ENCODE results near the gene CEP164. TPM values are rescaled to one million over a fixed set of nuclear protein-coding genes. Genes with fewer than 3 reads are reported as not detected.
A peak's percentile ranks its signal among the peaks of the same experiment; 100 is the strongest.

Gene CEP164
- total RNA-seq, 1 experiment from 2014 or later = 47.4 TPM

DNA sequence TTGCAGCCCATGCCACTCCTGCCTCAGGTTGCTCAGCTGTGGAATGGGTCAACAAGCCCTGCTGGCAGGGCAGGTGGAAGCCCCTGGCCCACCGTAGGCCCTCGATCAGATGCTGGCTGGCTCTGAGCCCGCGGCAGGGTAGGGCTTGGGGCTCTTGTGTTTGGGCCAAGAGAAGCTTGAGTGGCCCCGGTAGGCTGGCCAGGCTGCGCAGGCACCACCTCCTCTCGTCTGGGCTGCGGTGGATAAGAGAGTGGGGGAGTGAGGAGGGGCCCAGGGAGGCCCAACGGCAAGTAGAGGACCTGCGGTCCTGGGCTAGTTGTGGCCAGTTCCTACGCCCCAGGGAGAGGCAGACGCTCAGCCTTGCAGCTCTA lies 115.2 kb downstream of the CEP164 start:
- TF ChIP-seq, protein P1, sequence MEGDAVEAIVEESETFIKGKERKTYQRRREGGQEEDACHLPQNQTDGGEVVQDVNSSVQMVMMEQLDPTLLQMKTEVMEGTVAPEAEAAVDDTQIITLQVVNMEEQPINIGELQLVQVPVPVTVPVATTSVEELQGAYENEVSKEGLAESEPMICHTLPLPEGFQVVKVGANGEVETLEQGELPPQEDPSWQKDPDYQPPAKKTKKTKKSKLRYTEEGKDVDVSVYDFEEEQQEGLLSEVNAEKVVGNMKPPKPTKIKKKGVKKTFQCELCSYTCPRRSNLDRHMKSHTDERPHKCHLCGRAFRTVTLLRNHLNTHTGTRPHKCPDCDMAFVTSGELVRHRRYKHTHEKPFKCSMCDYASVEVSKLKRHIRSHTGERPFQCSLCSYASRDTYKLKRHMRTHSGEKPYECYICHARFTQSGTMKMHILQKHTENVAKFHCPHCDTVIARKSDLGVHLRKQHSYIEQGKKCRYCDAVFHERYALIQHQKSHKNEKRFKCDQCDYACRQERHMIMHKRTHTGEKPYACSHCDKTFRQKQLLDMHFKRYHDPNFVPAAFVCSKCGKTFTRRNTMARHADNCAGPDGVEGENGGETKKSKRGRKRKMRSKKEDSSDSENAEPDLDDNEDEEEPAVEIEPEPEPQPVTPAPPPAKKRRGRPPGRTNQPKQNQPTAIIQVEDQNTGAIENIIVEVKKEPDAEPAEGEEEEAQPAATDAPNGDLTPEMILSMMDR (IDR thresholded peaks at IDR 0.05; ENCODE audit: unreplicated experiment) = no peak
- Mint-ChIP-seq H3K36me3 (ENCODE audit: insufficient read depth, unreplicated experiment) (no peaks in the 10 kb centered on the region), H3K4me3 (ENCODE audit: unreplicated experiment) (no peak overlapping the region), H3K27me3 (ENCODE audit: insufficient read depth, unreplicated experiment) (peaks cover 80% of the 10 kb centered on the region), H3K4me1 (ENCODE audit: insufficient read depth, unreplicated experiment) (no peaks in the 10 kb centered on the region), H3K27ac (ENCODE audit: low read depth, unreplicated experiment) (no peak overlapping the region), H3K9me3 (ENCODE audit: unreplicated experiment) (no peaks in the 10 kb centered on the region)
- intact Hi-C loops (cut with micrococcal nuclease) = no loop called here
- ChIA-PET POLR2A (no interaction called here), CTCF (interaction anchor here (1.3 kb wide), 1 partner anchor 17 kb away, joined by 4 read pairs; no protein-coding TSS in a partner anchor)
- DNase-seq (ENCODE audit: unreplicated experiment) = no peak
- no TSS peak for BruUV-seq (replicated peaks)

DNA sequence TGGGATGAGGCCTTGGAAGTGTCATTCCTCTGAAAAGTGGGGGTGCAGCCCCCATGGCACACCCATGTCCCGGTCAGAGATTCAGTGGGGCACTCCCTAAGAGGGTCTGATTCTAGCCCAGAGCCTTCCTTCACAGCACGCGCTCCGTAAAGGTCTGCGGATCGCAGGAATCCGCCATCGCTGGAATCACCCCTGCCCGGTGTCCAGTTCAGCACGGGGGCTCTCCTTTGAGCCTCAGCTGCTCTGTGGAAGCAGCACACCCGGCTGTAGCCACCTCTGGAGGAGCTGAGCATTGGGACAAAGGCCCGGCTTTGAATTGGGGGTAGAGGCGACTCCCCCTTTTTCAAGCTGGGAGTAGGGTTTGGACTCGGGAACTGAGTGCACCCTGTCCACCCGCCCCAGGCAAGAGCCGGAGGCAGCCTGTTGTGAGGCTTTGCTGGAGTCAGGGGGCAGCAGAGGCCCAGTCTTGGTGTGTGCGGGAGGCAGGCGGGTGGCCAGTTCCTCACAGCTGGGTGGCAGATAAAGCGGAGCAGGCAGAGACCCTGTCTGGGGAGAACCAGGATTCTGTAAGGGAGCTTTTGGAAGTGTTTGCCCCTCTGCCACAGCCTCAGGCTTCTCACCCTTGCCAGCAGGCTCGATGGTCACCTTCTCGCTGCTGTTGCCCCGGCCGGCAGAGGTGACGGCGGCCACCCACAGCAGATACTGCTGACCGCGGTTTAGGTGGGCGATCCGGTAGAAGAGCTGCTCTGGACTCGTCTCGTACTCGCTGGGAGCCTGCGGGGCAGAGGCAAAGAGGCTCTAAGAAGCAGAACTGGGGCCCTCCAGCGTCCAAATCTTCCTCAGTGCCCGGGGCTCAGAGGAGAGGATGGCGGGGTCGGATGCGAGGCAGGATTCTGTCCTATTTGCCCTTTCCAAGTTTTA lies 115.9 kb downstream of the CEP164 start:
- POLR2A ChIA-PET = no interaction called here
- no peak overlapping the region for H3K4me3 Mint-ChIP-seq (ENCODE audit: unreplicated experiment)
- TF ChIP-seq, protein P1 (IDR thresholded peaks at IDR 0.05; ENCODE audit: unreplicated experiment) = peak; percentile 7
- no peak overlapping the region for H3K27ac Mint-ChIP-seq (ENCODE audit: low read depth, unreplicated experiment)
- no peaks in the 10 kb centered on the region for H3K4me1 Mint-ChIP-seq (ENCODE audit: insufficient read depth, unreplicated experiment)
- no TSS peak for BruUV-seq (replicated peaks)
- no peaks in the 10 kb centered on the region for H3K36me3 Mint-ChIP-seq (ENCODE audit: insufficient read depth, unreplicated experiment)
- H3K9me3 Mint-ChIP-seq (ENCODE audit: unreplicated experiment) = no peaks in the 10 kb centered on the region
- DNase-seq (ENCODE audit: unreplicated experiment) = no peak
- intact Hi-C loops (cut with micrococcal nuclease) = no loop called here
- CTCF ChIA-PET = interaction anchor here (0.6 to 1.3 kb wide), 2 partner anchors 17 to 1426 kb away, joined by 3 to 4 read pairs; no protein-coding TSS in a partner anchor
- H3K27me3 Mint-ChIP-seq (ENCODE audit: insufficient read depth, unreplicated experiment) = peaks cover 87% of the 10 kb centered on the region

DNA sequence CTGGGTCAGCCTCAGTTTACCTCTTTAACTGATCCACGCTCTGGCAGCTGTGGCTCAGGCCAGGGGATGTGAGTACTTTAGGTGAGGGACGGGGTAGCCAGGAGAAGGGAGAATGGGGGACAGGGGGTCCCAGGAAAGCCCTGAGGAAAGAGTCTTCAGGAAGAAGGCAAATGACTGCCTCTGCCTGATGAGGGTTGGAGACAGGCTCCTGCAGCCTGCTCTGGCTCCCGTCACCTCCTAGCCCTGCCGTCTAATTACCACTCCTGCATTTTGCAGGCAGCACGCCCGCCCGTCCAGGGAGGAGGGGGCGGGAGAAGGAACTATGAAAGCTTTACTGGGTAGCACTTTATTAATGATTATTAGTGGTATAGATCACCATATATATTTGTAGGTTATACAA lies 116.6 kb downstream of the CEP164 start:
- no peak overlapping the region for H3K4me3 Mint-ChIP-seq (ENCODE audit: unreplicated experiment)
- POLR2A ChIA-PET = no interaction called here
- no peaks in the 10 kb centered on the region for H3K4me1 Mint-ChIP-seq (ENCODE audit: insufficient read depth, unreplicated experiment)
- H3K27me3 Mint-ChIP-seq (ENCODE audit: insufficient read depth, unreplicated experiment) = peaks cover 94% of the 10 kb centered on the region
- TF ChIP-seq, protein P1 (IDR thresholded peaks at IDR 0.05; ENCODE audit: unreplicated experiment) = no peak
- no peak for DNase-seq (ENCODE audit: unreplicated experiment)
- no peaks in the 10 kb centered on the region for H3K9me3 Mint-ChIP-seq (ENCODE audit: unreplicated experiment)
- H3K36me3 Mint-ChIP-seq (ENCODE audit: insufficient read depth, unreplicated experiment) = no peaks in the 10 kb centered on the region
- intact Hi-C loops (cut with micrococcal nuclease) = no loop called here
- BruUV-seq (replicated peaks) = no TSS peak
- no peak overlapping the region for H3K27ac Mint-ChIP-seq (ENCODE audit: low read depth, unreplicated experiment)
- CTCF ChIA-PET = interaction anchor here (0.6 to 1.0 kb wide), 3 partner anchors 18 to 1426 kb away, joined by 3 read pairs; no protein-coding TSS in a partner anchor

DNA sequence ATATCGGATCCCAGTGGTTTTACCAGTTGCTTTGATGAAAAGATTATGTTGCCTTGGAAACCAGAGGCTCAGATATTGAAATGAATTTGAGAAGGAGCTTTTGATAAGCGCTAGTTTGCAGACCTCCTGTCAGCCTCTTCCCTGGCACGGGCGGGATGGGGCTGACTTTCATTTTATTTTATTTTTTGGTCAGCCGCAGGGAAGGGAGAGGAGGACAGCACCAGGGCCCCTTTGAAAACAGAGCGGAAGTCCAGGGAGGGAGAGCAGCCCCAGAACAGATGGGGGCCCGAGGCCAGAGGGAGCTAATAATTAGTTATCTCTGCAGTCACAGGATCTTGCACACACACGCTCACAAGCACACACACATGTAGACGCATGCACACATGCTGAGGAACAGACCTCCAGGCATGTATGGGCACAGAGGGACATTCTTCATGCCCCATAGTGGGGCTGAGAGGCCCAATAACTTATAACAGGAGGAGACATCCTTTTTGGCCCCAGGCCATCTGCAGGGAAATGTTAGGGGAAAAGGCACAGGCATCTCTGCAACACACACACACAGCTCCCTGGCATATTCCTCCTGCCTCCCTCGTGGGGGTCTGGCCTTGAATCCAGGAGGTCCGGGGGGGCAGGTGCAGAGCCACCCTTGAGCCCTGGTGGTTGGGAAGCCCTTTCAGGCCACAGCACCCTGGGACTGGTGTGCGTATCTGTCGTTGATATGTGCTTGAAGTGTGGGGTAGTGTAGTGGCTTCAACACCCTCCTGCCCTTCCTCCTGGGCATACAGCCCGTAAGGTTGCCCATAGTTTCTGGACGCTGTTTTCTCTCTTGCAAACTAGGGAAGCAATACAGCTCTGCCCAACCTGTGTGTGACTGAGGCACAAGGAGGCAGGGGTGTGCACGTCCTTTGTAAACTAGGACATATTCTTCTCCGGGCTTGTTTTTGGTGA lies 117.3 kb downstream of the CEP164 start:
- intact Hi-C loops (cut with micrococcal nuclease) = no loop called here
- Mint-ChIP-seq H3K4me3 (ENCODE audit: unreplicated experiment) (no peak overlapping the region), H3K9me3 (ENCODE audit: unreplicated experiment) (no peaks in the 10 kb centered on the region), H3K36me3 (ENCODE audit: insufficient read depth, unreplicated experiment) (no peaks in the 10 kb centered on the region), H3K4me1 (ENCODE audit: insufficient read depth, unreplicated experiment) (no peaks in the 10 kb centered on the region), H3K27ac (ENCODE audit: low read depth, unreplicated experiment) (no peak overlapping the region), H3K27me3 (ENCODE audit: insufficient read depth, unreplicated experiment) (peaks cover 93% of the 10 kb centered on the region)
- ChIA-PET CTCF (interaction anchor here (0.5 to 1.0 kb wide), 5 partner anchors 16 to 456 kb away, joined by 3 to 4 read pairs (median 3); no protein-coding TSS in a partner anchor), POLR2A (interaction anchor here (0.6 kb wide), 1 partner anchor 192 kb away, joined by 3 read pairs; no protein-coding TSS in a partner anchor)
- TF ChIP-seq, protein P1 (IDR thresholded peaks at IDR 0.05; ENCODE audit: unreplicated experiment) = no peak
- no peak for DNase-seq (ENCODE audit: unreplicated experiment)
- no TSS peak for BruUV-seq (replicated peaks)

All from MCF 10A (cell line).